ENCODE measurements around the gene CIAO3. TPM values are rescaled to one million over a fixed set of nuclear protein-coding genes. Genes with fewer than 3 reads are reported as not detected.

The CIAO3 gene
- total RNA-seq, 1 experiment from 2014 or later: 21.9 TPM

GRCh38 chr16:787321-787966 lies 46.6 kb upstream of the CIAO3 start:
- H2BK15ac ChIP-seq (ENCODE audit: low read depth, low read length): no peak overlapping the region
- H3K9me3 Mint-ChIP-seq: no peaks in the 10 kb centered on the region
- no peak overlapping the region for H4K8ac ChIP-seq (replicated peaks; ENCODE audit: insufficient read length, low read depth, low read length)
- DNase-seq: no peak
- H3K9ac ChIP-seq (ENCODE audit: extremely low read depth, insufficient read length, low read length): peak overlapping the region; percentile 63
- peak overlapping the region; percentile 87 to 93 for H3K4me3 Mint-ChIP-seq
- H3K56ac ChIP-seq (ENCODE audit: insufficient read length, low read depth, low read length): no peak overlapping the region
- H3K79me2 ChIP-seq (ENCODE audit: insufficient read depth, low read length): no peaks in the 10 kb centered on the region; the same call in 1 of the 2 replicates
- peaks cover 2% of the 10 kb centered on the region for H3K79me1 ChIP-seq (ENCODE audit: insufficient read depth, low read depth, low read length, poor library complexity, severe bottlenecking)
- H3K4me1 ChIP-seq (ENCODE audit: insufficient read depth, low read length): no peaks in the 10 kb centered on the region
- H3K18ac ChIP-seq (ENCODE audit: insufficient read length, low read depth, low read length): no peak overlapping the region
- no peak overlapping the region for H3K23ac ChIP-seq (ENCODE audit: insufficient read length, low read depth, low read length)
- H3K9me3 ChIP-seq (ENCODE audit: control insufficient read depth, low read depth, low read length): no peaks in the 10 kb centered on the region
- no peak overlapping the region for H2BK20ac ChIP-seq (ENCODE audit: low read depth, low read length, poor library complexity, severe bottlenecking)
- H3K27me3 ChIP-seq (ENCODE audit: insufficient read depth, low read length): no peaks in the 10 kb centered on the region
- no peak overlapping the region for H2BK120ac ChIP-seq (ENCODE audit: low read depth, low read length, poor library complexity, severe bottlenecking)
- peaks cover 0 to 2% of the 10 kb centered on the region in 2 experiments; a peak in 1 of 4 replicates for H3K4me1 Mint-ChIP-seq
- no peak overlapping the region for H3K27ac ChIP-seq (ENCODE audit: insufficient read length, low read depth, low read length)
- WGBS (ENCODE audit: extremely low coverage, insufficient read length, low lambda C conversion rate): no CpG with 5 or more reads among the region's 47 CpGs
- TF ChIP-seq CTCF (conservative IDR thresholded peaks at IDR 0.05): no peak
- H2AFZ ChIP-seq (ENCODE audit: low read length): no peak overlapping the region
- H3K14ac ChIP-seq (ENCODE audit: insufficient read depth, low read length): no peak overlapping the region; the same call in 1 of the 2 replicates
- H2BK12ac ChIP-seq (ENCODE audit: insufficient read length, low read depth, low read length): no peak overlapping the region
- no peak overlapping the region for H3K4ac ChIP-seq (ENCODE audit: low read depth, low read length)
- peak overlapping the region; percentile 88 for H3K4me2 ChIP-seq (ENCODE audit: insufficient read depth, insufficient read length, low read length)
- H4K91ac ChIP-seq (ENCODE audit: insufficient read length, low read depth, low read length): no peak overlapping the region
- H4K5ac ChIP-seq (ENCODE audit: insufficient read length, low read depth, low read length): no peak overlapping the region
- no peak overlapping the region for H2AK5ac ChIP-seq (ENCODE audit: insufficient read length, low read length)
- peaks cover 11% of the 10 kb centered on the region for H3K23me2 ChIP-seq (ENCODE audit: insufficient read length, low read depth, low read length, poor library complexity, severe bottlenecking)
- no peaks in the 10 kb centered on the region for H3K27me3 Mint-ChIP-seq (ENCODE audit: low read depth)
- H4K20me1 ChIP-seq (ENCODE audit: control insufficient read depth, insufficient read depth, insufficient read length): no peaks in the 10 kb centered on the region
- no peak overlapping the region for H3T11ph ChIP-seq (ENCODE audit: low read length)
- H3K27ac Mint-ChIP-seq: peak overlapping the region in 2 of 3 experiments; percentile 44 to 59; a peak in 3 of 7 replicates
- no peak overlapping the region for H2BK5ac ChIP-seq (ENCODE audit: insufficient read length, low read length)
- peaks cover 8 to 28% (median 25%) of the 10 kb centered on the region in 3 experiments; a peak in 6 of 7 replicates for H3K36me3 Mint-ChIP-seq (ENCODE audit: insufficient read depth in 1 of 3, low read depth in 3 of 3)

Measured in H9 (cell line).